AG04450 (cell line): ENCODE measurements around the gene SERPINA3. TPM values are rescaled to one million over a fixed set of nuclear protein-coding genes. Genes with fewer than 3 reads are reported as not detected.
A peak's percentile ranks its signal among the peaks of the same experiment; 100 is the strongest.

Experiments
- CTCF ChIA-PET: fragments of 300-600, 350-600 bp; formaldehyde crosslinking; extraction: SDS; loops from one replicate; lab custom pipeline; 2022; ENCODE audit warnings: antibody characterized with exemption, inconsistent platforms; lab: Charles Lee
- POLR2A ChIA-PET: fragments of 350-600 bp; formaldehyde crosslinking; extraction: SDS; loops from one replicate; lab custom pipeline; 2021; ENCODE audit warnings: antibody characterized with exemption, inconsistent platforms; lab: Yijun Ruan, JAX
- DNase-seq: peaks from one replicate; pipeline ENCODE4 v3.0.0-alpha.2; 2011; ENCODE audit warnings: low read depth, low spot score
- H3K27ac ChIP-seq: one replicate; pipeline ENCODE4 v1.5.1; 2012; ENCODE audit warnings: low read depth, low read length, control low read depth
- H3K27me3 ChIP-seq: one replicate; pipeline ENCODE4 v1.6.0; 2012; ENCODE audit warnings: low read length; ENCODE audit not compliant: control insufficient read depth, insufficient read depth
- H3K4me3 ChIP-seq: 2 replicates; pipeline ENCODE4 v1.5.1; 2011; ENCODE audit warnings: mild to moderate bottlenecking, low read depth, low read length, control low read depth
- H3K9me3 ChIP-seq: 2 replicates; pipeline ENCODE4 v1.5.1; 2012; ENCODE audit warnings: low read length; ENCODE audit not compliant: control insufficient read depth, insufficient read depth
- polyA plus RNA-seq: library from polyadenylated mRNA; depleted of rRNA; stranded (reverse); fragments of >200 nt; gene quantifications from 2 replicates; pipeline ENCODE4 v1.2.3, GENCODE V29; 2011
- TF ChIP-seq, protein P1 (sequence below): IDR thresholded peaks from 2 replicates; pipeline ENCODE4 v1.5.1; 2011; ENCODE audit warnings: low read depth, low read length, control low read depth, inconsistent platforms

SERPINA3 gene
- polyA plus RNA-seq, 1 experiment = 1.8 TPM

GRCh38 chr14:94641632-94641955 is 29.4 kb downstream of the SERPINA3 start:
- no peaks in the 10 kb centered on the region for H3K27me3 ChIP-seq
- no peak for DNase-seq
- no peak overlapping the region for H3K4me3 ChIP-seq
- POLR2A ChIA-PET = no interaction called here
- H3K9me3 ChIP-seq = peaks cover 5% of the 10 kb centered on the region
- CTCF ChIA-PET = no interaction called here
- TF ChIP-seq, protein P1, sequence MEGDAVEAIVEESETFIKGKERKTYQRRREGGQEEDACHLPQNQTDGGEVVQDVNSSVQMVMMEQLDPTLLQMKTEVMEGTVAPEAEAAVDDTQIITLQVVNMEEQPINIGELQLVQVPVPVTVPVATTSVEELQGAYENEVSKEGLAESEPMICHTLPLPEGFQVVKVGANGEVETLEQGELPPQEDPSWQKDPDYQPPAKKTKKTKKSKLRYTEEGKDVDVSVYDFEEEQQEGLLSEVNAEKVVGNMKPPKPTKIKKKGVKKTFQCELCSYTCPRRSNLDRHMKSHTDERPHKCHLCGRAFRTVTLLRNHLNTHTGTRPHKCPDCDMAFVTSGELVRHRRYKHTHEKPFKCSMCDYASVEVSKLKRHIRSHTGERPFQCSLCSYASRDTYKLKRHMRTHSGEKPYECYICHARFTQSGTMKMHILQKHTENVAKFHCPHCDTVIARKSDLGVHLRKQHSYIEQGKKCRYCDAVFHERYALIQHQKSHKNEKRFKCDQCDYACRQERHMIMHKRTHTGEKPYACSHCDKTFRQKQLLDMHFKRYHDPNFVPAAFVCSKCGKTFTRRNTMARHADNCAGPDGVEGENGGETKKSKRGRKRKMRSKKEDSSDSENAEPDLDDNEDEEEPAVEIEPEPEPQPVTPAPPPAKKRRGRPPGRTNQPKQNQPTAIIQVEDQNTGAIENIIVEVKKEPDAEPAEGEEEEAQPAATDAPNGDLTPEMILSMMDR = no peak
- H3K27ac ChIP-seq = no peak overlapping the region

DNA sequence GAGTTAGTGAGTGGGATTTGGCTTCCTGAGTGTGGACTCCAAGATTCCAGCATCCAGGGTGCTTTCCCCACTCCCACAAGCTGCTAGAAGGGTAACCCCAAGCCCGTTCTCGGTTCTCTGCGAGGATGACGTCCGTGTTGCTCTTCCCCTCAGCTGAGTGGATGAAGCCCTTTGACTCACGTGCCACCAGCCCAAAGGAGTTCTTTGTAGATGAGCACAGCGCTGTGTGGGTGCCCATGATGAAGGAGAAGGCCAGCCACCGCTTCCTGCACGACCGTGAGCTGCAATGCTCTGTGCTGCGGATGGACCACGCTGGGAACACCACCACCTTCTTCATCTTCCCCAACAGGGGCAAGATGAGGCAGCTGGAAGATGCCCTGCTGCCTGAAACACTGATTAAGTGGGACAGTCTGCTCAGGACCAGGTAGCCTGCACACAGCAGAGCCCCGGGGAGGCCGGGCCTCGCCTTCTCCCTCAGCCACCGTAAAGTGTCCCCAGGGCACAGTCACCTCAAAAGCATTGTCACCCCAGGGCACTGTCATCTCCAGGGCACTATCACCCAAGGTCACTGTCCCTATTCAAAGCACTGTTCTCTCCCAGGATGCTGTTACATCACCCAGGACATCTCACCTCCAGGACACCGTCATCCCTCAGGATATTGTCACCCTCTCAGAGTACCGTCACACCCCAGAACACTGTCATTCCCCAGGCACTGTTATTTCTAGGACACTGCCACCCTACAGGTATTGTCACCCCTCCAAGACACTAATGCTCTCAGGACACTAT is 31.3 kb downstream of the SERPINA3 start:
- DNase-seq = no peak
- TF ChIP-seq, protein P1 = no peak
- Histone ChIP-seq H3K4me3 (no peak overlapping the region), H3K9me3 (peaks cover 14% of the 10 kb centered on the region), H3K27ac (no peak overlapping the region), H3K27me3 (no peaks in the 10 kb centered on the region)
- ChIA-PET POLR2A (no interaction called here), CTCF (no interaction called here)

DNA sequence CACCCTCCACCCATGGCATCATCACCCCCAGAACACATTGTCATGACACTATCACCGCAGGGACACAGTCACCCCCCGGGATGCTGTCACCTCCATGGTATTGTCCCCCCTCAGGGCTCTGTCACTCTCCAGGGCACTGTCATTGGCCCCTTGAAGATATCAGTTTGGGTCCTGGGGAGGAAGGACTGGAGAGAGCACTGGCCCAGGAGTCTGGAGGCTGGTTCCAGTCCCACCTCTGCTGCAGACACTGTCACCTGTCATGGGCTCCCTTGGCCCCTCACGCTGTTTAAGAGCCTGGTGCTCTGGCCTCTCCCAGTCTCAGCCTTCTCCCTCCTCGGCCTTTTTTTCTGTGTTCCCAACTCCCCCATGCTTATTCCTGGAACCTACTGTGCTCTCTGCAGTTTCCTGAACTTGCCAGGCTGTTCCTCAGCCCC is 31.9 kb downstream of the SERPINA3 start:
- H3K27ac ChIP-seq = no peak overlapping the region
- ChIA-PET POLR2A (no interaction called here), CTCF (no interaction called here)
- TF ChIP-seq, protein P1 = no peak
- DNase-seq = no peak
- H3K27me3 ChIP-seq = no peaks in the 10 kb centered on the region
- no peak overlapping the region for H3K4me3 ChIP-seq
- H3K9me3 ChIP-seq = peaks cover 19% of the 10 kb centered on the region

DNA sequence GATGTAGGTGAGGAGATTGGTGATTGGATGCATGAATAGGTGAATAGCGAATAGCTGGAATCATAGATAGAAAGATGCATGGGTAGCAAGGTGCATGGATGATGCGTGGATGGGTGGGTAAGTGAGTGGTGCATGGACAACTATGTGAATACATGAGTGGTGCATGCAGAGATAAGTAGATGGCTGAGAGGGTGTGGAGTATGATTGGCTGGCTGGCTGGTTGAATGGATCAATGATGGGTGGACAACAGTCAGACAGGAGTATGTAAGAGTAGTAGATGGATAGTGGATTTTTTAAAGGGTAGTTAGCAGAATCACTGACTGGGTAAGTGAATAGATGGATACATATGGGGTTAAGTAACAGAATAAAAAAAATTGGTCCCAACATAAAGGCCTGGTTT is 33.9 kb downstream of the SERPINA3 start:
- Histone ChIP-seq H3K9me3 (peaks cover 25% of the 10 kb centered on the region), H3K27me3 (no peaks in the 10 kb centered on the region), H3K4me3 (no peak overlapping the region), H3K27ac (no peak overlapping the region)
- no peak for DNase-seq
- ChIA-PET POLR2A (no interaction called here), CTCF (interaction anchor here (0.7 to 1.0 kb wide), 2 partner anchors 8 to 9 kb away, joined by 3 read pairs; no protein-coding TSS in a partner anchor)
- TF ChIP-seq, protein P1 = no peak

GRCh38 chr14:94646481-94646880 is 34.3 kb downstream of the SERPINA3 start:
- no peaks in the 10 kb centered on the region for H3K27me3 ChIP-seq
- DNase-seq = peak; percentile 20
- no peak overlapping the region for H3K4me3 ChIP-seq
- peaks cover 22% of the 10 kb centered on the region for H3K9me3 ChIP-seq
- POLR2A ChIA-PET = no interaction called here
- CTCF ChIA-PET = interaction anchor here (1.0 kb wide), 1 partner anchor 9 kb away, joined by 3 read pairs; no protein-coding TSS in a partner anchor
- TF ChIP-seq, protein P1 = no peak
- no peak overlapping the region for H3K27ac ChIP-seq
